ENCODE data around the gene TAS2R38.

The TAS2R38 gene

GRCh38 chr7:141975806-141976523 is 2.4 kb upstream of the TAS2R38 start:
- no peak for FAIRE-seq

- FAIRE-seq = no peak
Measured at GRCh38 chr7:141974831-141975230, 1.3 kb upstream of the TAS2R38 start.

- no peak for FAIRE-seq
Measured at GRCh38 chr7:141960687-141961422, 12.7 kb downstream of the TAS2R38 start.

- no peak for FAIRE-seq
Measured at GRCh38 chr7:141956084-141956483, 17.5 kb downstream of the TAS2R38 start.

GRCh38 chr7:141954334-141954733 is 19.2 kb downstream of the TAS2R38 start:
- no peak for FAIRE-seq

GRCh38 chr7:141952461-141952860 is 21.1 kb downstream of the TAS2R38 start:
- no peak for FAIRE-seq

GRCh38 chr7:141950806-141951205 is 22.8 kb downstream of the TAS2R38 start:
- FAIRE-seq = no peak

- no peak for FAIRE-seq
Measured at GRCh38 chr7:141949911-141950310, 23.7 kb downstream of the TAS2R38 start.

GRCh38 chr7:141949451-141949850 is 24.1 kb downstream of the TAS2R38 start:
- no peak for FAIRE-seq

GRCh38 chr7:141949021-141949420 is 24.6 kb downstream of the TAS2R38 start:
- no peak for FAIRE-seq

- FAIRE-seq = no peak
Measured at GRCh38 chr7:141946796-141947195, 26.8 kb downstream of the TAS2R38 start, which contains the start of gene CLEC5A. Gene CLEC5A (minus strand): TSS chr7:141946974. CDS start chr7:141946292, 682 bp downstream.

- FAIRE-seq = no peak
Measured at GRCh38 chr7:141945356-141945755, 28.2 kb downstream of the TAS2R38 start.

- FAIRE-seq = no peak
Measured at GRCh38 chr7:141944811-141945210, 28.8 kb downstream of the TAS2R38 start.

- FAIRE-seq = no peak
Measured at GRCh38 chr7:141943846-141944245, 29.7 kb downstream of the TAS2R38 start.

GRCh38 chr7:141941075-141941474 is 32.5 kb downstream of the TAS2R38 start:
- FAIRE-seq = no peak

- FAIRE-seq = no peak
Measured at GRCh38 chr7:141930211-141930610, 43.4 kb downstream of the TAS2R38 start.

GRCh38 chr7:141928845-141929195 is 44.8 kb downstream of the TAS2R38 start:
- no peak for FAIRE-seq

GRCh38 chr7:141928146-141928844 is 45.3 kb downstream of the TAS2R38 start:
- no peak for FAIRE-seq

Measured in colon (tissue), 2 donors.